IPS DF 19.7 (cell line): Measurements from ENCODE around the gene SYNE1.
"Not testable (repeated sequence)": the region's sequence is repeated elsewhere in the genome, so short reads cannot be mapped to it uniquely, and the experiment has no call there.

Experiments
- DNase-seq: peaks from one replicate; pipeline ENCODE4 v3.0.0-alpha.2; 2013; ENCODE audit warnings: low read depth, low spot score

The SYNE1 gene

GRCh38 chr6:152098683-152099082, 538.5 kb downstream of the SYNE1 start:
- no peak for DNase-seq

GRCh38 chr6:152096863-152097496, 540.2 kb downstream of the SYNE1 start:
- DNase-seq = no peak

- no peak for DNase-seq
Observed at GRCh38 chr6:152094992-152095592, 542.1 kb downstream of the SYNE1 start.

- no peak for DNase-seq
Observed at GRCh38 chr6:152094276-152094675, 542.9 kb downstream of the SYNE1 start.

DNA sequence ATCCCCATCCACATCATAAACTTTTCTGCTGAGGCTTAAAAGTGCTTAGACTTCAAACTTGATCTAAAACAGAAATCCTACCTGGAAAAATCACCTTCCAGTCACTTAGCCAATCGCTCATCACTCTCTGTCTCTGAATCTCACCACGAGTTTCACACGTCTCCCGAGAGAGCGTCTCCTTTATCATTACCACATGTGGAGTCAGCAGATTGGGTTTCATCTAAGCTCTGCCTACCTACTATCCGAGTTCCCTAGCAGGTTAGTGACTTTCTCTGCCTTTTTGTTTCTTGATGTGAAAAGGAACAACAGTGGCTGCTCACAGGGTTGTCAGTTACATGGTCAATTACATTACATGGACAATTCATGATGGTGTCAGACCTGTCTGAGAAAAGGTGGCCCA, 543.5 kb downstream of the SYNE1 start:
- DNase-seq = no peak

DNA sequence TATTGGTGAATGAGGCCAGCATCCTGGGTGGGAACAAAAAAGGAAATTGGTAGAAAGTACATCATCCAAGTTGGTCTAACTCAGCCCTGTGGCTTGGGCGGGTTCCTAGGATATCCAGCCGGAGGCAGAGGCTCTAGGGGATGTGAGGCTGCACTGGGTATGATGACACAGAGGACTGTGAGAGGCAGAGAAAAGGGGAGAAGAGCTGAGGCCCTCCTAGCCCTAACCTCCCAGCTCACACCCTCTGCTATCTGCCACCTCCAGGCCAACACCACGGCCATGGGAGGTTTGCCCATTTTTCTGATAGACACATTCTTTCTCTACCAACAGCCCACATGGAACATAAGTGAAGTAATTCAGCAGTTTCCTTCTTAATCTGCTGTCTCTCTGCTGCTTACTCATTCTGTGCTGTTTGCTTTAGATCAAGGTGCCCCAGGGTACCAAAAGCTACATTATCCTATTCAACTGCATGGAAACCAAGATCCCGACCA, 545.3 kb downstream of the SYNE1 start:
- no peak for DNase-seq

DNA sequence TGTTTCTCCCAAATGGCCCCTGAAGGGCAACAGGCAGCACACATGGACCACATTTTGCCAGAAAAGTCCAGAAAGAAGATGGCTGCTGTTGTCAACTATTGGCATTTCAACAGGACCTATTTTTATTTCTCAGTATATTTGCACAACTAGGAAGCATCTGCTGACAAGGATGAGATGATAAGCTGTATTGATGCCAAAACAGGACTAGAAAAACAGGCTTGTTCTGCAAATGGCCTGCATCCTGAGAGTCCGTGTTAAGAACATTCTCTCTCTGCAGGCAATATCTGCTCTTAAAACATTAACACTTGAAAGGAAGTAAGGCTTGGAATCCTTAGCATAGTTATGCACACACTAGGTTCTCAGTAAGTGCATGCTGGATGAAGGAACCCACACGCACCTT, 546.0 kb downstream of the SYNE1 start:
- DNase-seq = no peak

- no peak for DNase-seq
Observed at GRCh38 chr6:152089992-152090391, 547.2 kb downstream of the SYNE1 start.

GRCh38 chr6:152087701-152088100, 549.5 kb downstream of the SYNE1 start:
- no peak for DNase-seq

- no peak for DNase-seq
Observed at GRCh38 chr6:152087096-152087495, 550.1 kb downstream of the SYNE1 start.

GRCh38 chr6:152086223-152086873, 550.8 kb downstream of the SYNE1 start:
- no peak for DNase-seq

DNA sequence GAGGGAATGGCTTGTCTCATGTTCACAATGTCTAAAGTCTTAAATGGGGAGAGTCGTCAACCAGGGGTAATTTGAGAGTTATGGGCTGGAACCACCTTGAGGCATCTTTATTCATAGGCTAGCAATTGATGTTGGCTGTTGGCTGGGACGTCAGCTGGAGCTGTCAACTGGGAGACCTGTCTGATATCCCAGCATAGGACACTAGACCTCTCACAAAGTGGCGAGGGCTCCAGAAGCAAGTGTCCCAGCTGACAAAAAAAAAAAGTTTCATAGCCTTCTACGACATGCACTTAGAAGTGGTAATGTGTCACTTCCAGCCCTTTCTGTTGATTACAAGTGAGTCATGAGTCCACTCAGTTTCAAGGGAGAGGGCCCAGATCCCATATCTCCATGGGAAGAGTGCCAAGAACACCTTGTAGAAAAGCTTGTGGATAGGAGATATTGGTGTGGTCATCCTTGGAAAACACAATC, 551.7 kb downstream of the SYNE1 start:
- DNase-seq = no peak

DNA sequence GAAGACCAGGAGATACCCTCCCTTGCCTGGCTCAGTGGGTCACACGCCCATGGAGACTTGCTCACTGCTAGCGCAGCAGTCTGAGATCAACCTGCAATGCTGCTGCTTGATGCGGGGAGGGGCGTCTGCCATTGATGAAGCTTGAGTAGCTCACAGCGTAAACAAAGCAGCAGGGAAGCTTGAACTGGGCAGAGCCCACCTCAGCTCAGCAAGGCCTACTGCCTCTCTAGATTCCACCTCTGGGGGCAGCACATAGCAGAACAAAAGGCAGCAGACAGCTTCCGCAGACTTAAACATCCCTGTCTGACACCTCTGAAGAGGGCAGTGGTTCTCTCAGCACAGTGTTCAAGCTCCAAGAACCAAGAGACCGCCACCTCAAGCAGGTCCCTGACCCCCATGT, 558.4 kb downstream of the SYNE1 start:
- DNase-seq = peak; percentile 20

DNA sequence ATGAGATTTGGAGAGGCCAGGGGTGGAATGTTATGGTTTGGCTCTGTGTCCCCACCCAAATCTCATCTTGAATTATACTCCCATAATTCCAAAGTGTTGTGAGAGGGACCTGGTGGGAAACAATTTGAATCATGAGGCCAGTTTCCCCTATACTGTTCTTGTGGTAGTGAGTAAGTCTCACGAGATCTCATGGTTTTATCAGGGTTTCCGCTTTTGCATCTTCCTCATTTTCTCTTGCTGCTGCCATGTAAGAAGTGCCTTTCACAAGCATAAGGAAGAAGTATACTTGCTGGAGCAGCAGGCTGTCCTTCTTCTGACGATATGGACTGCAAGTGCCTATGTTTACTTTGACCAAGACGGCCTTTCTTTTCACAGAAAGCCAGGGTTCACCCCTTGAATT, 559.2 kb downstream of the SYNE1 start:
- DNase-seq = no peak

DNA sequence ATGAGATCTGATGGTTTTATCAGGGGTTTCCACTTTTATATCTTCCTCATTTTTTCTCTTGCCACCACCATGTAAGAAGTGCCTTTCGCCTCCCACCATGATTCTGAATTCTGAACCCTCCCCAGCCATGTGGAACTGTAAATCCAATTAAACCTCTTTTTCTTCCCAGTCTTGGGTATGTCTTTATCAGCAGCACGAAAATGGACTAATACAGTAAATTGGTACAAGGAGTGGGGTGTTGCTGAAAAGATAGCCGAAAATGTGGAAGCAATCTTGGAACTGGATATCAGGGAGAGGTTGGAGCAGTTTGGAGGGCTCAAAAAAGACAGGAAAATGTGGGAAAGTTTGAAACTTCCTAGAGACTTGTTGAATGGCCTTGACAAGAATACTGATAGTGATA, 560.9 kb downstream of the SYNE1 start:
- DNase-seq = not testable (repeated sequence)

DNA sequence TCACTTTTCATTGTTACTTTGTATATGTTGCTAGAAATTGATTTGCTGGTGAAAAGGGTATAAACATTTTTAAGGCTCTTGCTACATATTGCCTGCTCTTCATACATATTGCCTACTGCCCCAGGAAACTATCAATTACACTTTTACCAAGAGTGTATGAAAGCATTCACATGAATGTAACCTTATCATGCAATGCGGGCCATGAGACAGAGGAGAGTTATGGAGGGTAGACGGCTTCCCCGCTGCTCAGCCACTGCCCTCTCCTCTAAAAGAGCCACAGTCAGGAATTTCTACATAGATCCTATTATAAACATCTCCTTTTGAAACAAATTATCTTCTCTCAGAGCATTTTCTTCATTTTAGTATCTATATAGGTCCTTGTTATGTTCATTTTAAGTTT, 565.3 kb downstream of the SYNE1 start:
- no peak for DNase-seq
